Measurements from ENCODE around the gene DDX3Y. TPM values are rescaled to one million over a fixed set of nuclear protein-coding genes. Genes with fewer than 3 reads are reported as not detected.

The DDX3Y gene
- 49.8 TPM for polyA plus RNA-seq (2013, experiment 1 of 2)
- 63.9 TPM for polyA plus RNA-seq (2013, experiment 2 of 2)

DNA sequence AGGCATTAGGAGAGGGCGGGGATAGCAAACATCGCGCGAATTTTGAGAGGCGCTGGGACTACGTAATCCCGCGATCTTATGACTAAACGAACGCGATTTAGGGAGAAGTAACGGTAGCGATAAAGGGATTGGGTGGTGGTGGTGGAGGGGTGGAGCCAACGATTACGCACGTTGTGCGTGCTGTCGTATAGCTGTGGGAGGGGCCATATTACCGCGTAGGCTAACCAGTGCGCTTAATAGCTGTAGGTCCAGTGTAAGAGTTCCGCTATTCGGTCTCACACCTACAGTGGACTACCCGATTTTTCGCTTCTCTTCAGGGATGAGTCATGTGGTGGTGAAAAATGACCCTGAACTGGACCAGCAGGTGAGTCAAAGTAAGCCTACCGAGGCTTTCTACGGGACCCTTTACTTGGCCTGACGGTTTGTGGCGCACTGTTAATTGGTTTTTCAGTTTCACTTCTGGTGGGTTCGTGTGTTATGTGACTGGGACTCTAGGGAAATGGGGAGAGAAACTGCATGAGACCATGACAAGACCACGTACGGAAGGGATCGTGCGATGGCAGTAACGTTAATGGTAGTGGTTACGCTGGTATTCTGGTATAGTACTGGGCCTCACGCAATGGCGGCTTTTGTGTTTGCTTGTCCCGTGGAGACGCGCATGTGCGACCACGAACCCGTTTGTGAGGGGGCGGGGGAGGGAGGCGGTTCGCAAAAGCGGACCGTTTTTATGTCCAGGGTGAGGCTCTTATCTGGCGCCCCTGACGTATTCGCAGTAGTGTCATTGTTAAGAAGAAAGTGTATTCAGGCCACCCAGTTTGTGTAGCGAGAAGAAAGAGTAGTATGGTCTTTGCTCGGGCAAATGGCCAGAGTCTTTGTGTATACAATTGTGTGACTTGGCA, at the start of gene DDX3Y:
DDX3Y (plus strand) TSS at position 251 of the 899 bp plus-strand sequence; CDS start at position 320, 69 bp downstream.
- peaks cover 7% of the 10 kb centered on the region for H3K36me3 ChIP-seq (ENCODE audit: control insufficient read depth, insufficient read depth, low read length)
- H3K27ac ChIP-seq (ENCODE audit: low read depth, low read length, severe bottlenecking) = peak within 1 kb of the TSS; percentile 98
- WGBS, 2 experiments (ENCODE audit: insufficient coverage in 2 of 2) = 1% methylated on average over 18 to 34 of the region's 54 CpGs
- H3K4me3 ChIP-seq (ENCODE audit: extremely low read depth, insufficient read depth, low read length, poor library complexity, severe bottlenecking) = peak within 1 kb of the TSS; percentile 64
- H3K9me3 ChIP-seq (ENCODE audit: control insufficient read depth, low read length) = peaks cover 4% of the 10 kb centered on the region
- H3K4me1 ChIP-seq (ENCODE audit: control insufficient read depth, insufficient read depth, low read length, poor library complexity, severe bottlenecking) = peaks cover 4% of the 10 kb centered on the region

DNA sequence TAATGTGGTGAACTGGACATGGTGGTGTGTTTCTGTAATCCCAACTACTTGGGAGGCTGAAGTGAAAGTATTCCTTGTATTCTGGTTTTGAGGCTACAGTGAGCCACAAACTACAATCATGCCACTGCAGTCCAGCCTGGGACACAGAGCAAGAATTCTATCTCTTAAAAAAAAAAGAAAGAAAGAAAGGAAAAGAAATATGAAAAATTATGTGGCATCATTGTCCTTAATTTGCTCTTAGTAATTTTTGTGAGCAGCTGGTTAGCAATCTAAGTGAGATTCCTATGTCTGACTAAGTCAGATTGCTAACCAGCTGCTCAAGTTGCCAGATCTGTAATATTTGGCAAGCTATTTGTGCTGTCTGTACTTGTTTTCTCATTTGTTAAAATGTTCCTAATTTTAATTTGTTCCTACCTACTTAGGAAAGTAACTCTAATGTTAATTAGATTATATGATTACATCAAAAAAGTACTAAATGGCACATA, 48.8 kb upstream of the DDX3Y start:
- peaks cover 13% of the 10 kb centered on the region for H3K36me3 ChIP-seq (ENCODE audit: control insufficient read depth, insufficient read depth, low read length)
- H3K27ac ChIP-seq (ENCODE audit: low read depth, low read length, severe bottlenecking) = no peak overlapping the region
- no peaks in the 10 kb centered on the region for H3K4me1 ChIP-seq (ENCODE audit: control insufficient read depth, insufficient read depth, low read length, poor library complexity, severe bottlenecking)
- no peaks in the 10 kb centered on the region for H3K9me3 ChIP-seq (ENCODE audit: control insufficient read depth, low read length)
- H3K4me3 ChIP-seq (ENCODE audit: extremely low read depth, insufficient read depth, low read length, poor library complexity, severe bottlenecking) = no peak overlapping the region

- Histone ChIP-seq H3K4me1 (ENCODE audit: control insufficient read depth, insufficient read depth, low read length, poor library complexity, severe bottlenecking) (no peaks in the 10 kb centered on the region), H3K36me3 (ENCODE audit: control insufficient read depth, insufficient read depth, low read length) (peaks cover 3% of the 10 kb centered on the region), H3K4me3 (ENCODE audit: extremely low read depth, insufficient read depth, low read length, poor library complexity, severe bottlenecking) (no peak overlapping the region), H3K9me3 (ENCODE audit: control insufficient read depth, low read length) (no peaks in the 10 kb centered on the region), H3K27ac (ENCODE audit: low read depth, low read length, severe bottlenecking) (no peak overlapping the region)
- WGBS, 2 experiments (ENCODE audit: insufficient coverage in 2 of 2) = 75% methylated on average over 1 of the region's 2 CpGs; no CpG with 5 or more reads in 1 of the 2 experiments
Observed at GRCh38 chrY:12867960-12868359, 36.7 kb upstream of the DDX3Y start.

GRCh38 chrY:12896973-12897372, 7.7 kb upstream of the DDX3Y start:
- Histone ChIP-seq H3K27ac (ENCODE audit: low read depth, low read length, severe bottlenecking) (no peak overlapping the region), H3K4me3 (ENCODE audit: extremely low read depth, insufficient read depth, low read length, poor library complexity, severe bottlenecking) (no peak overlapping the region), H3K36me3 (ENCODE audit: control insufficient read depth, insufficient read depth, low read length) (no peaks in the 10 kb centered on the region), H3K4me1 (ENCODE audit: control insufficient read depth, insufficient read depth, low read length, poor library complexity, severe bottlenecking) (no peaks in the 10 kb centered on the region), H3K9me3 (ENCODE audit: control insufficient read depth, low read length) (no peaks in the 10 kb centered on the region)

- no peak overlapping the region for H3K4me3 ChIP-seq (ENCODE audit: extremely low read depth, insufficient read depth, low read length, poor library complexity, severe bottlenecking)
- no CpG with 5 or more reads among the region's 2 CpGs for WGBS, 2 experiments (ENCODE audit: insufficient coverage in 2 of 2)
Observed at GRCh38 chrY:12898604-12899003, 6.1 kb upstream of the DDX3Y start.

DNA sequence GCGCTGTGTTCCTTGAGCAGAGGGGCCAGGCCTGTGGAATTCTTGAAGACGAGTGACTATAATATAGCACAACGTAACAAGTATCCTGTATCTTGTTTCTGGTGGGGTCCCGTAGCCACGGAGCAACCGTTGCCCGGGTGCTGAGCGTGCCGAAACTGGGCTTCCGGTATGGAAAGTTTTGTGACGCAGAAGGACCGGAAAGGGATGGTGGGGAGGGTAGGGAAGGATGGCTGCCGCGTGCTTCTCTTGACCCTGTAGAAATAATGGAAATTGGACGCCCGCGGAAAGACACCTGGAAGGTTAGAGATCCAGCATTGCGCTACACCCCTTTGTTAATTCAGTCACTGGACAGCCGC, 827 bp downstream of the DDX3Y start:
- WGBS, 2 experiments (ENCODE audit: insufficient coverage in 2 of 2) = 0% methylated on average over 11 of the region's 19 CpGs; no CpG with 5 or more reads in 1 of the 2 experiments
- H3K36me3 ChIP-seq (ENCODE audit: control insufficient read depth, insufficient read depth, low read length) = peaks cover 7% of the 10 kb centered on the region
- H3K4me1 ChIP-seq (ENCODE audit: control insufficient read depth, insufficient read depth, low read length, poor library complexity, severe bottlenecking) = peaks cover 4% of the 10 kb centered on the region
- peaks cover 4% of the 10 kb centered on the region for H3K9me3 ChIP-seq (ENCODE audit: control insufficient read depth, low read length)
- peak overlapping the region; percentile 64 for H3K4me3 ChIP-seq (ENCODE audit: extremely low read depth, insufficient read depth, low read length, poor library complexity, severe bottlenecking)
- peak overlapping the region; percentile 98 for H3K27ac ChIP-seq (ENCODE audit: low read depth, low read length, severe bottlenecking)

More at GRCh38 chrY:12898604-12899003, 6.1 kb upstream of the DDX3Y start:
- H3K9me3 ChIP-seq (ENCODE audit: control insufficient read depth, low read length) = no peaks in the 10 kb centered on the region
- no peaks in the 10 kb centered on the region for H3K36me3 ChIP-seq (ENCODE audit: control insufficient read depth, insufficient read depth, low read length)
- no peaks in the 10 kb centered on the region for H3K4me1 ChIP-seq (ENCODE audit: control insufficient read depth, insufficient read depth, low read length, poor library complexity, severe bottlenecking)
- no peak overlapping the region for H3K27ac ChIP-seq (ENCODE audit: low read depth, low read length, severe bottlenecking)

GRCh38 chrY:12905895-12906294, 1.2 kb downstream of the DDX3Y start:
- Histone ChIP-seq H3K4me3 (ENCODE audit: extremely low read depth, insufficient read depth, low read length, poor library complexity, severe bottlenecking) (peak overlapping the region; percentile 64), H3K27ac (ENCODE audit: low read depth, low read length, severe bottlenecking) (peak overlapping the region; percentile 98), H3K9me3 (ENCODE audit: control insufficient read depth, low read length) (peaks cover 4% of the 10 kb centered on the region), H3K4me1 (ENCODE audit: control insufficient read depth, insufficient read depth, low read length, poor library complexity, severe bottlenecking) (peaks cover 4% of the 10 kb centered on the region), H3K36me3 (ENCODE audit: control insufficient read depth, insufficient read depth, low read length) (peaks cover 11% of the 10 kb centered on the region)
- 0% methylated on average over 3 of the region's 15 CpGs; no CpG with 5 or more reads in 1 of the 2 experiments for WGBS, 2 experiments (ENCODE audit: insufficient coverage in 2 of 2)

- Histone ChIP-seq H3K4me1 (ENCODE audit: control insufficient read depth, insufficient read depth, low read length, poor library complexity, severe bottlenecking) (no peaks in the 10 kb centered on the region), H3K27ac (ENCODE audit: low read depth, low read length, severe bottlenecking) (no peak overlapping the region), H3K9me3 (ENCODE audit: control insufficient read depth, low read length) (no peaks in the 10 kb centered on the region), H3K4me3 (ENCODE audit: extremely low read depth, insufficient read depth, low read length, poor library complexity, severe bottlenecking) (no peak overlapping the region), H3K36me3 (ENCODE audit: control insufficient read depth, insufficient read depth, low read length) (peaks cover 70% of the 10 kb centered on the region)
- WGBS, 2 experiments (ENCODE audit: insufficient coverage in 2 of 2) = no CpG with 5 or more reads among the region's 4 CpGs
Observed at GRCh38 chrY:12913541-12913940, 8.9 kb downstream of the DDX3Y start.

GRCh38 chrY:12928043-12928442, 23.4 kb downstream of the DDX3Y start:
- no peaks in the 10 kb centered on the region for H3K36me3 ChIP-seq (ENCODE audit: control insufficient read depth, insufficient read depth, low read length)
- no peaks in the 10 kb centered on the region for H3K9me3 ChIP-seq (ENCODE audit: control insufficient read depth, low read length)
- WGBS, 2 experiments (ENCODE audit: insufficient coverage in 2 of 2) = 75% methylated on average over 2 of the region's 3 CpGs; no CpG with 5 or more reads in 1 of the 2 experiments
- H3K4me3 ChIP-seq (ENCODE audit: extremely low read depth, insufficient read depth, low read length, poor library complexity, severe bottlenecking) = no peak overlapping the region
- no peaks in the 10 kb centered on the region for H3K4me1 ChIP-seq (ENCODE audit: control insufficient read depth, insufficient read depth, low read length, poor library complexity, severe bottlenecking)
- H3K27ac ChIP-seq (ENCODE audit: low read depth, low read length, severe bottlenecking) = no peak overlapping the region

GRCh38 chrY:12941725-12942687, 37.3 kb downstream of the DDX3Y start:
- no peaks in the 10 kb centered on the region for H3K4me1 ChIP-seq (ENCODE audit: control insufficient read depth, insufficient read depth, low read length, poor library complexity, severe bottlenecking)
- H3K27ac ChIP-seq (ENCODE audit: low read depth, low read length, severe bottlenecking) = no peak overlapping the region
- H3K36me3 ChIP-seq (ENCODE audit: control insufficient read depth, insufficient read depth, low read length) = no peaks in the 10 kb centered on the region
- whole genome bisulfite sequencing, 2 experiments (ENCODE audit: insufficient coverage in 2 of 2) = 63 to 100% methylated on average over 1 of the region's 5 CpGs
- H3K9me3 ChIP-seq (ENCODE audit: control insufficient read depth, low read length) = no peaks in the 10 kb centered on the region
- no peak overlapping the region for H3K4me3 ChIP-seq (ENCODE audit: extremely low read depth, insufficient read depth, low read length, poor library complexity, severe bottlenecking)
